SK-N-SH (cell line): ENCODE measurements around the gene NCF4. TPM values are rescaled to one million over a fixed set of nuclear protein-coding genes. Genes with fewer than 3 reads are reported as not detected.

Source experiments
- CTCF ChIA-PET: fragments of 300-600, 350-600 bp; formaldehyde crosslinking; extraction: SDS; loops from one replicate; lab custom pipeline; 2021; lab: Yijun Ruan, JAX
- POLR2A ChIA-PET: fragments of 350-600 bp; sonication (Branson Sonifier 250); formaldehyde crosslinking; extraction: SDS; loops from one replicate; lab custom pipeline; 2020; ENCODE audit warnings: antibody characterized with exemption, inconsistent platforms; lab: Yijun Ruan, JAX
- DNase-seq: peaks from one replicate; pipeline ENCODE4 v3.0.0; 2012
- H2AFZ ChIP-seq: fragments of 200-600 bp; sonication (generic); 2 replicates; pipeline ENCODE4 v1.8.1; 2016; ENCODE audit warnings: antibody characterized with exemption, mild to moderate bottlenecking, low read depth
- H3F3A ChIP-seq: fragments of 200-600 bp; sonication (generic); replicated peaks from 2 replicates; pipeline ENCODE3; 2016; ENCODE audit warnings: antibody characterized with exemption, mild to moderate bottlenecking; ENCODE audit not compliant: insufficient read depth
- H3K27ac ChIP-seq, 2 experiments: fragments of 200-500 bp in 1 of 2; fragments of 200-600 bp in 1 of 2; sonication (Bioruptor generic) in 1 of 2; sonication (generic), shearing (Covaris generic) in 1 of 2; 2 replicates each; pipeline versions ENCODE4 v1.5.1 to v1.6.1; 2014 to 2016; ENCODE audit warnings: low read depth in 2 of 2, inconsistent platforms in 1 of 2, low read length in 1 of 2, mild to moderate bottlenecking in 1 of 2, mixed read lengths in 1 of 2
- H3K27me3 ChIP-seq: fragments of 200-600 bp; sonication (generic), shearing (Covaris generic); 2 replicates; pipeline ENCODE4 v1.6.1; 2016; ENCODE audit warnings: mixed run types; ENCODE audit not compliant: insufficient read depth
- H3K36me3 ChIP-seq, 2 experiments: fragments of 200-500 bp in 1 of 2; fragments of 200-600 bp in 1 of 2; sonication (Bioruptor generic) in 1 of 2; sonication (generic) in 1 of 2; replicated peaks in 1 of 2; 2 replicates each; pipeline versions ENCODE3 to v1.5.1; 2014 to 2016; ENCODE audit warnings: low read length in 1 of 2, mild to moderate bottlenecking in 1 of 2; ENCODE audit not compliant: insufficient read depth in 2 of 2, control insufficient read depth in 1 of 2
- H3K4me1 ChIP-seq, 2 experiments: fragments of 200-500 bp in 1 of 2; fragments of 200-600 bp in 1 of 2; sonication (Bioruptor generic) in 1 of 2; sonication (generic), shearing (Covaris generic) in 1 of 2; 2 replicates each; pipeline versions ENCODE4 v1.5.1 to v1.6.1; 2014 to 2016; ENCODE audit warnings: low read depth in 1 of 2, low read length in 1 of 2, mixed run types in 1 of 2; ENCODE audit not compliant: insufficient read depth in 2 of 2, control insufficient read depth in 1 of 2
- H3K4me2 ChIP-seq: fragments of 200-600 bp; sonication (generic), shearing (Covaris generic); 2 replicates; pipeline ENCODE4 v1.6.1; 2017; ENCODE audit warnings: mixed run types
- H3K4me3 ChIP-seq, 2 experiments: fragments of 200-500 bp in 1 of 2; fragments of 200-600 bp in 1 of 2; sonication (Bioruptor generic) in 1 of 2; sonication (generic), shearing (Covaris generic) in 1 of 2; 2 replicates each; pipeline versions ENCODE4 v1.5.1 to v1.8.1; 2014 to 2016; ENCODE audit warnings: low read depth in 2 of 2, inconsistent platforms in 1 of 2, low read length in 1 of 2, mild to moderate bottlenecking in 1 of 2, mixed read lengths in 1 of 2, moderate library complexity in 1 of 2
- H3K79me2 ChIP-seq: fragments of 200-600 bp; sonication (generic); 2 replicates; pipeline ENCODE4 v1.8.1; 2017; ENCODE audit warnings: mild to moderate bottlenecking; ENCODE audit not compliant: insufficient read depth
- H3K9ac ChIP-seq: fragments of 200-600 bp; sonication (generic); 2 replicates; pipeline ENCODE4 v1.6.1; 2017; ENCODE audit warnings: mixed run types
- H3K9me2 ChIP-seq: fragments of 200-600 bp; sonication (generic); 2 replicates; pipeline ENCODE4 v1.6.1; 2017; ENCODE audit warnings: mixed run types
- H3K9me3 ChIP-seq: fragments of 200-600 bp; sonication (generic); 2 replicates; pipeline ENCODE4 v1.6.1; 2017; ENCODE audit warnings: mixed run types, mild to moderate bottlenecking, moderate library complexity
- H4K20me1 ChIP-seq: fragments of 200-600 bp; sonication (generic); 2 replicates; pipeline ENCODE4 v1.6.1; 2017; ENCODE audit warnings: mild to moderate bottlenecking, mixed run types; ENCODE audit not compliant: insufficient read depth
- CTCF ChIP-seq: fragments of 200-600 bp; sonication (generic); IDR thresholded peaks from 2 replicates; pipeline ENCODE4 v1.6.1; 2017; ENCODE audit warnings: antibody characterized with exemption, mild to moderate bottlenecking, moderate library complexity
- EP300 ChIP-seq, 2 experiments: IDR thresholded peaks; 2 replicates each; pipeline versions ENCODE4 v1.4.0 to v1.6.1; 2012; ENCODE audit warnings: borderline replicate concordance in 1 of 2, low read depth in 1 of 2, low read length in 1 of 2
- FOXM1 ChIP-seq: IDR thresholded peaks from 2 replicates; pipeline ENCODE4 v1.4.0; 2012; ENCODE audit warnings: low read depth, mild to moderate bottlenecking
- GABPA ChIP-seq: IDR thresholded peaks from 2 replicates; pipeline ENCODE4 v1.4.0; 2012; ENCODE audit warnings: low read depth, mild to moderate bottlenecking
- GATA2 ChIP-seq: sonication (generic); formaldehyde crosslinking; IDR thresholded peaks from 2 replicates; pipeline ENCODE4 v1.5.0; 2020; ENCODE audit warnings: mild to moderate bottlenecking, missing genetic modification reagents
- MAX ChIP-seq: IDR thresholded peaks from 2 replicates; pipeline ENCODE4 v1.4.0; 2012; ENCODE audit warnings: low read depth
- MEF2A ChIP-seq: IDR thresholded peaks from 2 replicates; pipeline ENCODE4 v1.4.0; 2012; ENCODE audit warnings: low read depth, borderline replicate concordance
- NFIC ChIP-seq: IDR thresholded peaks from 2 replicates; pipeline ENCODE4 v1.4.0; 2012; ENCODE audit warnings: borderline replicate concordance
- REST ChIP-seq: IDR thresholded peaks from 2 replicates; pipeline ENCODE4 v1.6.1; 2012; ENCODE audit warnings: mild to moderate bottlenecking, low read depth, low read length, moderate library complexity
- RFX5 ChIP-seq: IDR thresholded peaks from 2 replicates; pipeline ENCODE4 v1.6.1; 2012; ENCODE audit warnings: mild to moderate bottlenecking, improper control_type of control experiment, low read length
- YY1 ChIP-seq: IDR thresholded peaks from 2 replicates; pipeline ENCODE4 v1.4.0; 2012; ENCODE audit warnings: low read depth, mild to moderate bottlenecking
- ZBTB33 ChIP-seq: IDR thresholded peaks from 2 replicates; pipeline ENCODE4 v1.4.0; 2012; ENCODE audit warnings: low read depth, borderline replicate concordance
- WGBS: methylation state at CpG from one replicate; pipeline ENCODE4 v1.1.6; 2017; ENCODE audit warnings: low lambda C conversion rate; 5-methylcytosine and 5-hydroxymethylcytosine counted together
- polyA plus RNA-seq, 3 experiments: library from polyadenylated mRNA; depleted of rRNA; stranded (reverse); fragments of >200 nt; gene quantifications; 2 replicates each; pipeline ENCODE4 v1.2.3, GENCODE V29; 2012

The NCF4 gene
- polyA plus RNA-seq, 1 of the 3 experiments (the other 2 are of a cell fraction), result not detected

DNA sequence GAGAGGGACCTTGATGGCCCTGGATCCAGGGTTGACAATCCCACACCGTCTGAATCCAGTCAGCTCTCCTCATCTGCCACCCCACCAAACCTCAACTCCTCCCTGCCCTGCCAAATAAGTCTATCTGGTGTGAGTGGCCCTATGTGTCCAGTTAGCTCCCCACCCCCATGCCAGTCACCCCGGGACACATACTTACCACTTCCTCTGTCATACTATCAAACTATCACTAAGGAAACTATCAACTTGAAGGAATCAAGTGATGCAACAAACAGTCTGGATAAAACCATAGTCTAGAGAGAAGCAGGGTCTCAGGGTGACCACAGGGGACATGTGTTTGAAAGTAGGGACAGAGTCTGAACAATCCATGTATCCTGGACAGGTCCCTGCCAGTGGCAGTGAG, 39.4 kb downstream of the NCF4 start (continued):
- no peak for TF ChIP-seq ZBTB33
- TF ChIP-seq GABPA, result no peak
- TF ChIP-seq MAX, result no peak
- TF ChIP-seq, all 33 proteins: peak for 0

- no peak overlapping the region for H3K9ac ChIP-seq
- no peak overlapping the region for H2AFZ ChIP-seq
- no peaks in the 10 kb centered on the region for H3K4me1 ChIP-seq
- H3F3A ChIP-seq, result no peaks in the 10 kb centered on the region
- no peaks in the 10 kb centered on the region for H3K36me3 ChIP-seq
- TF ChIP-seq NFIC, result no peak
- no peak for DNase-seq
- WGBS, result 47% methylated on average over 4 of the region's 4 CpGs
- no peak overlapping the region for H3K27ac ChIP-seq
- no peaks in the 10 kb centered on the region for H3K9me3 ChIP-seq
- H3K9me2 ChIP-seq, result no peaks in the 10 kb centered on the region
- no peak overlapping the region for H3K4me2 ChIP-seq
- CTCF ChIA-PET, result no interaction called here
- peaks cover 11% of the 10 kb centered on the region; the same call in 1 of the 2 replicates for H3K27me3 ChIP-seq
- POLR2A ChIA-PET, result no interaction called here
- no peaks in the 10 kb centered on the region for H3K79me2 ChIP-seq
- H4K20me1 ChIP-seq, result no peaks in the 10 kb centered on the region
- no peak overlapping the region for H3K4me3 ChIP-seq
Observed at GRCh38 chr22:36900880-36901279, 40.1 kb downstream of the NCF4 start.

DNA sequence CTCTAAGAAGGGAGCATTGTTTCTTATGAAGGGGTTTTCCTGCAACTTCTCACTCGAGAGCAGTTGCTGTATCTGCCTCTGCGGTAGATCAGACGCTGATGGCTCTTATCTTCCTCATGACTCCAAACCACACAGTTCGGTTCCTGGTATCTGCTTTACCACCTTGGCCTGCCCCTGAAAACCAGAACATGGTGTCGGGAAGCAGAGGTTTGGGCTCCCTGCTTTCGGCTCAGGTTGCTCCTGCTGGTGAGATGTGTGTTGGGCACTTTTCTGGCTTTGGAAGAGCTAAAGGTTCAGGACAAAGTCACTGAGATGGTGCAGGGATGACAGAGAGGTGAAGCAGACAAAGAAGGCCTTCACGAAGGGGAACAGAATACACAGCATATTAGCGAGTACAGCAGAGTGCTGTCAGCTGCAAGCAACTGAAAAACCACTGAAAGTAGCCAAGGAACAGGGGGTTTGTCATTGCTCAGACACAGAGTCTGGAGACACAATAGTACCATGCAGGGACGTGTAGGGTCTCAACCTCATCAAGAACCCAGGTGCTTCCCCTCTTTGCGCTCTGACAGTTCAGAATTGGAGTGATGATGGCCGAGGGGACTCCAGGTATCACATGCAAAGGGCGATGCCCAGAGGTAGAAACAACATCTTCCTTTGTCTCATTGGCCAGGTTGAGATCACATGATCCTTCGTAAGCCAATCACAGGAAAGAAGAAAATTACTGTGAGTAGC, 40.8 kb downstream of the NCF4 start:
- 39% methylated on average over 11 of the region's 13 CpGs for WGBS
- POLR2A ChIA-PET, result no interaction called here
- H3K79me2 ChIP-seq, result no peaks in the 10 kb centered on the region
- TF ChIP-seq EP300 (IDR thresholded peaks at IDR 0.05; ENCODE audit: borderline replicate concordance in 1 of 2, low read depth in 1 of 2, low read length in 1 of 2), result no peak
- no peak for TF ChIP-seq GATA2
- no peak for TF ChIP-seq FOXM1
- no peak for TF ChIP-seq YY1
- TF ChIP-seq ZBTB33, result no peak
- no peak for TF ChIP-seq MEF2A
- TF ChIP-seq REST, result no peak
- no peak for TF ChIP-seq RFX5
- no peak for TF ChIP-seq CTCF

More for the DNA sequence above, 40.8 kb downstream of the NCF4 start:
- Histone ChIP-seq H4K20me1 (no peaks in the 10 kb centered on the region), H3K27ac (no peak overlapping the region), H2AFZ (no peak overlapping the region), H3K9ac (no peak overlapping the region), H3K4me2 (no peak overlapping the region), H3K36me3 (no peaks in the 10 kb centered on the region), H3K27me3 (peaks cover 11% of the 10 kb centered on the region; the same call in 1 of the 2 replicates), H3K9me3 (no peaks in the 10 kb centered on the region), H3K9me2 (no peaks in the 10 kb centered on the region), H3K4me3 (no peak overlapping the region), H3F3A (no peaks in the 10 kb centered on the region), H3K4me1 (no peaks in the 10 kb centered on the region)
- CTCF ChIA-PET, result no interaction called here
- no peak for DNase-seq
